ENCODE data around the gene BMPR2.

The BMPR2 gene

DNA sequence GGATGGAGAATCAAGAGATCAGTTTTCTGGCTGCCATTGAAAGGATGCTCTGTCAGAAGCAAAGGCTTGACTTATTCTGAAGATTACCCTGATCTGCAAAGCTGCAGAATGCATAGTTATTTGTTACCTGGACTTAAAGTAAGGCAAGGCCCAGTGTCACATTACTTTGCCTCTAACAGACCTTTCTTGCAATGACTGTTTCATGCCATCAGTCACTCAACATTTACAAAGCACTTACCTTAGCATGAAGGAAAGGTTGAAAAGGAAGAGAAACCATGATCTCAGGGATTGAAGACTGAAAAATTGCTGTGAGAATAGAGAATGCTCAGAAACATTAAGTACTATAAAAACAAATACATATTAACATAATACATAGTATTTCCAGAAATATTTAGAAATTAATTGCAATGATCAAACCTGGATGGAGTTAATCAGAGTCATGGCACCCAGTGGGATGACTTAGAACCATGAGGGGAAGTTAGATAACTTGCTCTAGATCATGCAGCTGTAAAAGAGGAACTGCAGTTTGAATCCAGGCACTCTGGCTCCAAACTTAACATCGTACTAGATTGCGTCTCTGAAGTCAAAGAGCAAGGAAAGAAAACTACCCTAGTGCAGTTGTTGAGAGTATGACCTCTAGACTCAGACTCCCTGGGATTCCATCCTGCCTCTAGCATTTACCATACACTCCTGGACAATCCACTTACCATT, 232.2 kb downstream of the BMPR2 start:
- DNase-seq, result no peak

DNA sequence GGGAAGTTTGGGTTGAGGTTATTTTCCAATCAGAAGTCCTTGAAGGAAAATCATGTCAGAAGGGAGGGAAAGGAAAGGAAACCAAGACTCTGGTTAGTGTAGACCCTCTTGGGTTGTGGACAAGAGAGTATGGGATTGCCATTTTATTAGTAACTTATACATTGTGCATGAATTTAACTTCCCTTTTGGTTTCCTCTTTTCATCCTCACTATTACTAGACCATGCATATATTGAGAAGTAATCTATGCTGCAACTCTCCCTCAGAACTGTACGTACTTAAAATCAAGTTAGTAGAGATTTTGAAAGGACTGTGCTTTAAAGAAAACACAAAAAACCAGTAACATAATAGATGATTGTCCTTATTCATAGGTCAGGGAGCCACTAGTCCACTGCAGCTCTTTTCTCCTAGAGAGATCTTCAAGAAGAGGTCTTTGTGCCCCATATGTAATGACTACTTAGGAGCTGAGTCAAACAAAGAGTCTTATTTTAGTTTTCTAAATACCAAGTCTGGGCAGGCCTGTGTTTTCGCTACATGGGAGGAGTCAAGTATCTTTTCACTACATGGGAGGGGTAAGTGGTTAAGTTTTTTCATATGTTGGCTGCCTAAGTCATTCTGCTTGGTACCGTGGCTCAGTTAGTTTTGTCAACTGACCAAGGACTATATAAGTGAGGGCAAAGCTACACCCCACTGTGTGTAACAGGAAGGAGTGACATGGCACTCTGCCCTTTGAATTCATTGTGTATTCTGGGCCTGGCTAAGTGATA, 233.4 kb downstream of the BMPR2 start:
- no peak for DNase-seq

DNA sequence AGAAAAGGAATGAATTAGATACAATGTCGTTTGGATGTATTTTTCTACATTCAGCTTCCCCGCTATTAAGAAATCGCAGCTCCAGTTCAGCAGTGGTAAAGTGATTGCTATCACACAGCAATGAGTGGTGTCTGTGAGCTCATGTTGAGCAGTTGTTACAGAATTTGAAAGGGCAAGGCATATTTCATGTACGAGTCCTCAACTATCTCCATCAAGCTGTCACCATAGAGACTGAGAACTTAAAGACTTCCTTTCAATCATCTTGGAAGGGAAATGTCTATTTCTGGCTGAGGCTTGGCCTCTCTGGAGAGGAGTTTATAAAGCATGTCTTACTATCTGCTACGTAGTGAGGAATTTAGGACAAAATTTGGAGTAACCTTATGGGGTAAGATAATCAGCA, 234.3 kb downstream of the BMPR2 start:
- DNase-seq, result no peak

DNA sequence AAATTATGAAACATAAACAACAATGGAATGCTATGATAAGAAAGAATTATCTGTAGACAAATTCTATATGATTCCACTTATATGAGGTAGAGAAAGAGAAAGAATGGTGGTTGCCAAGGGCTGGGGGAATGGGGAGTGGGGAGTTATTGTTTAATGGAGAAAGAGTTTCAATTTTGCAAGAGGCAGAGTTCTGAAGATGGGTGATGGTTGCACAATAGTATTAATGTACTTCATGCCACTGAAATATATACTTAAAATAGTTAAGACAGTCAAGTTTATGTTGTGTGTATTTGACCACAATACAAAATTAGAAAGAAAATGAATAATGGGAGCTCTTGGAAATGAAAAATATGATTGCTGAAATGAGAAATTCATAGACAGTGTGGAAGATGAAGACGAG, 236.0 kb downstream of the BMPR2 start:
- no peak for DNase-seq

DNA sequence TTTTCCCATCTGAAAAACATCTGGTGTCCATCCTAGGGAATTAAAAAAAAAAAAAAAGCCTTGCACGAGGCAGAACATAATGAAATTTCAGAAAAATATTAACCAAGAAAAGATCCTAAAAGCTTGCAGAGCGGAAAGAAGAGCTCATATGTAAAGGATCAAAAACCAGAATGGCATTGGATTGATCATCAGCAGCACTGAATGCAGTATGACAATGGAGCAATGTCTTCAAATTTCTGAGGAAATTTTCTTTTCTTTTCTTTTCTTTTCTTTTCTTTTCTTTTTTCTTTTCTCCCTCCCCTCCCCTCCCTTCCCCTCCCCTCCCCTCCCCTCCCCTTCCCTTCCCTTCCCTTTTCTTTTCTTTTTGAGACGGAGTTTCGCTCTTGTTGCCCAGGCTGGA, 237.4 kb downstream of the BMPR2 start:
- no peak for DNase-seq

All from COR-L47 (cell line).